ENCODE measurements around the gene FOXJ2. TPM values are rescaled to one million over a fixed set of nuclear protein-coding genes. Genes with fewer than 3 reads are reported as not detected.
A peak's percentile ranks its signal among the peaks of the same experiment; 100 is the strongest.
"Not testable (repeated sequence)": the region's sequence is repeated elsewhere in the genome, so short reads cannot be mapped to it uniquely, and the experiment has no call there.

Gene FOXJ2
- total RNA-seq, 1 experiment from 2014 or later = 8.1 TPM

DNA sequence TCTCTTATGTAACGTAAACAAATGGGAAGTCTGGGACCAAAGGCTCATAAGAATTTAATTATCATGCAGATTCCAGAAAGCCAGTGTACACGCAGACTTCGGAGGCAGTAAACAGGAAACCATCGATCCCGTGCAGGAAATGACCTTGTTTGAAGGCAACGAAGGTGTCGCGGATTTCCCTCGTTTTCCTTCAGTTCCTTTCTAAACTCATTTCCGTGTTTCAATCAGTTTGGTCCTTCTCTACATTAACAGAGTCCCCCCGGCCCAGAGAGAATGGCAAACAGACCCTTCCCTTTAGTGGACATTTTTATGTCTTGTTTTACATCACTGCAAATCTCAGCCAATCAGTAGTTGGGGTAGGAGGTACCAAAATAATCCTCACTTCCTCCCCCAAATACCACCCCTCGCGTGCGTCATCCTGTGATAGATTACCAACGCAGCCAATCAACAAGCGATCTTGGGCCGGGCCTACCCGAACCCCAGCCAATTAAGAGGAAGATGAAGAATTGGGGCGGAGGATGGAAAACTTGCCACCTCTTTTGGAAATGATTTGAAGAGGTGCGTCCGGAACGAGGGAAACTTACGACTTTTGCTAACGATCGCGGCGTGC, 6.1 kb upstream of the FOXJ2 start:
- in situ Hi-C loops (cut with HindIII; ENCODE audit: low sequenced_read_pairs) = no loop called here
- DNase-seq (ENCODE audit: low spot score) = peak; percentile 100

DNA sequence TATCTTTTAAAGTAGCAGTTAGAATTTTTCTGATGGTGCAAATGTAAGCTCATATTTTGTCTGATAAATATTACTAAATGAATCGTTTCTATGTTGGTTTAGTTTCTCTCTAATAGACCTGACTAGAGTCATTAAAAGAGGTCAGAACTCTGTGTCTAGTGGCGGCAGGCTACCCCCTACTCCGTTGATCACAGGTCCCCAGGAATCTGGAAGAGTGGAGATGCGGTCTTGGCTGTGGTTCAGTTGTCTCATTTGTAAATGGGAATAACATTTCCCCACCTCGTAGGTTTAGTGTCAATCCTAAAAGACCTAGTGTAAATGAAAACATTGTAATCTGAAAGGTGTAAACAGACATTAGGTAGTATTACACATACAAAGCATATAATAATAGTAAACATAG, 4.7 kb upstream of the FOXJ2 start:
- no peak for DNase-seq (ENCODE audit: low spot score)
- in situ Hi-C loops (cut with HindIII; ENCODE audit: low sequenced_read_pairs) = no loop called here

- in situ Hi-C loops (cut with HindIII; ENCODE audit: low sequenced_read_pairs) = no loop called here
- no peak for DNase-seq (ENCODE audit: low spot score)
These were observed 4.2 kb upstream of the FOXJ2 start for GRCh38 chr12:8028267-8028666.

- in situ Hi-C loops (cut with HindIII; ENCODE audit: low sequenced_read_pairs) = no loop called here
- DNase-seq (ENCODE audit: low spot score) = no peak
These were observed 2.3 kb upstream of the FOXJ2 start for GRCh38 chr12:8030189-8030588.

DNA sequence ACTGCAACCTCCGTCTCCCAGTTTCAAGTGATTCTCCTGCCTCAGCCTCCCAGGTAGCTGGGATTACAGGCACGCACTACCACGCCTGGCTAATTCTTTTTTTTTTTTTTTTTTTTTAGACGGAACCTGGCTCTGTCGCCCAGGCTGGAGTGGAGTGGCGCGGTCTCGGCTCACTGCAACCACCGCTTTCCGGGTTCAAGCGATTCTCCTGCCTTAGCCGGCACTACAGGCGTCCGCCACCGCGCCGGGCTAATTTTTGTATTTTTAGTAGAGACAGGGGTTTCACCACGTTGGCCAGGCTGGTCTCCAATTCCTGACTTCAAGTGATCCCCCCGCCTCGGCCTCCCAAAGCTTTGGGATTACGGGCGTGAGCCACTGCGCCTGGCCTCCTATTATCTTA, 1.5 kb upstream of the FOXJ2 start:
- in situ Hi-C loops (cut with HindIII; ENCODE audit: low sequenced_read_pairs); DNase-seq (ENCODE audit: low spot score): not testable (repeated sequence)

GRCh38 chr12:8031872-8032241, 659 bp upstream of the FOXJ2 start:
- DNase-seq (ENCODE audit: low spot score) = no peak
- in situ Hi-C loops (cut with HindIII; ENCODE audit: low sequenced_read_pairs) = no loop called here

- in situ Hi-C loops (cut with HindIII; ENCODE audit: low sequenced_read_pairs) = no loop called here
- DNase-seq (ENCODE audit: low spot score) = peak; percentile 73
These were observed 883 bp downstream of the FOXJ2 start for GRCh38 chr12:8033153-8034044.

DNA sequence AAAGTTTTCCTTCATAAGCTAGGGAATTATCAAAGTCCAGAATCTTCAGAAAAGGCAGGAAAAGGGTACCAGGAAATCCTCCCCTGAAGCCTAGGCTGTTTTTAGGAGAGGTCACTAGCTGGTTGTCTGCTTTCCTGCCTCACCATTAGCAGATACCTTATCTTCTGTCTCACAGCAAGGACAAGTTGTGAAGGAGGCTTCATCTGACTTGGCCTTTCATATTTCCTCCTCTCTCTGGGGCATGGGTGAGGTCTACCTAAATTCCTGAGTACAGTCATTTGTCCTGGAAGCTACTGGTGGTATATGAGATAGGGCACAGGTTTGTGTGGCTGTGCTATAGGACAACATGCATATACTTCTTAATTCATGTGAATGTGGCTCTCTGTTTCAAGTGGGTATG, 2.3 kb downstream of the FOXJ2 start:
- in situ Hi-C loops (cut with HindIII; ENCODE audit: low sequenced_read_pairs) = no loop called here
- no peak for DNase-seq (ENCODE audit: low spot score)

DNA sequence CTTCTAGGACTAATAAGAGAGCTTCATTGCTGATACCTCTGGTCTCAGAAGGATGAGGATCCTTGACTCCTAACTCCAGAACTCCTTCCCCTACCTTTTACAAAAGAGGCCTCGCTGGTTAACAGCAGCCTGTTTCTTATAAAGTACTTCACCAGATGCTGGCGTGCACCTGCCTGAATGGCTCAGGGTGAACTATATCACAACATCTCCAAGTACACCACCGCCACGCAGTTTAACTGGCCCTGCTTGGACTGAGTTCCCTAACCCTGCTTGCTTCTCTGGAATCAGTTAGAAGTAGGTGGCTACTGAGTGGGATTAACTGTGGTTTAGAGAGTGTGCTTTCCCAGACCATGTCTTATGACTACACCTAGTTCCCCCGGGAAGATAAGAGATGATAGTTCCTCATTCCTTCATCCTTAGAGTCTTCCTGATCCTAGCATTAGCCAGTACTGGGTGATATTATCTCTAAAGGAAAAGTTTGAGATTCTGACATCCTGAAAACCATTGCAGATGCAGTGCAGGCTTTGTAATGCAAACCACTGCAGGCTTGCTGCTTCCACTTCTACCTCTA, 3.0 kb downstream of the FOXJ2 start:
- in situ Hi-C loops (cut with HindIII; ENCODE audit: low sequenced_read_pairs) = no loop called here

GRCh38 chr12:8036346-8036745, 3.8 kb downstream of the FOXJ2 start:
- in situ Hi-C loops (cut with HindIII; ENCODE audit: low sequenced_read_pairs) = no loop called here

More for the DNA sequence above, 3.0 kb downstream of the FOXJ2 start:
- peak; percentile 18 for DNase-seq (ENCODE audit: low spot score)

GRCh38 chr12:8037046-8037663, 4.6 kb downstream of the FOXJ2 start:
- in situ Hi-C loops (cut with HindIII; ENCODE audit: low sequenced_read_pairs) = no loop called here

More at GRCh38 chr12:8036346-8036745, 3.8 kb downstream of the FOXJ2 start:
- DNase-seq (ENCODE audit: low spot score) = peak; percentile 27

GRCh38 chr12:8037947-8038346, 5.4 kb downstream of the FOXJ2 start:
- no peak for DNase-seq (ENCODE audit: low spot score)
- in situ Hi-C loops (cut with HindIII; ENCODE audit: low sequenced_read_pairs) = no loop called here

More at GRCh38 chr12:8037046-8037663, 4.6 kb downstream of the FOXJ2 start:
- no peak for DNase-seq (ENCODE audit: low spot score)

DNA sequence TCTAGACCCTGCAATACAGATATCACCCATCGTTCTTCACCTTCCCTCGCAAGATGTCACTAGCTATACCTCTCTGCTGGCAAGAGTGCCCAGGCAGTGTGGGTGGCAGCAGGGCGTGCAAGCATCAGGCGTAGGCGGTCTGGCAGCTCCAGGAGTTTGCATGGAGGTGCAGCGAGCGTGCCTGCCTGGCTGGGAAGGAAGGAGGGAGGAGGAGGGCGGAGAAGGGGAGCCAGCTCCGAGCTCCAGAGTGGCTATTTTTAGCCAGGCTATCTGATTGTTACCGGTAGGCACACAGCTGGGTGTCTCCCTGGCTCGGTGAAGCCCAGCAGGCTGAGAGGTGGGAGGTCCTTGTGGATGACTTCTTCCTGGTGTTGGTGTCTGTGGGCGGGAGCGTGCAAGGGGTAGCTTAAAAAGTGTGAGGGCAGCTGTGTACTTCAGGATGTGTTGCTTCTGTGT, 6.2 kb downstream of the FOXJ2 start:
- peak; percentile 88 for DNase-seq (ENCODE audit: low spot score)

GRCh38 chr12:8040791-8041190, 8.3 kb downstream of the FOXJ2 start:
- in situ Hi-C loops (cut with HindIII; ENCODE audit: low sequenced_read_pairs) = no loop called here
- no peak for DNase-seq (ENCODE audit: low spot score)

More for the DNA sequence above, 6.2 kb downstream of the FOXJ2 start:
- in situ Hi-C loops (cut with HindIII; ENCODE audit: low sequenced_read_pairs) = no loop called here

- in situ Hi-C loops (cut with HindIII; ENCODE audit: low sequenced_read_pairs) = no loop called here
- DNase-seq (ENCODE audit: low spot score) = peak; percentile 85
These were observed 13.7 kb downstream of the FOXJ2 start for GRCh38 chr12:8045952-8046944.

GRCh38 chr12:8047842-8048241, 15.3 kb downstream of the FOXJ2 start:
- in situ Hi-C loops (cut with HindIII; ENCODE audit: low sequenced_read_pairs) = no loop called here
- no peak for DNase-seq (ENCODE audit: low spot score)

DNA sequence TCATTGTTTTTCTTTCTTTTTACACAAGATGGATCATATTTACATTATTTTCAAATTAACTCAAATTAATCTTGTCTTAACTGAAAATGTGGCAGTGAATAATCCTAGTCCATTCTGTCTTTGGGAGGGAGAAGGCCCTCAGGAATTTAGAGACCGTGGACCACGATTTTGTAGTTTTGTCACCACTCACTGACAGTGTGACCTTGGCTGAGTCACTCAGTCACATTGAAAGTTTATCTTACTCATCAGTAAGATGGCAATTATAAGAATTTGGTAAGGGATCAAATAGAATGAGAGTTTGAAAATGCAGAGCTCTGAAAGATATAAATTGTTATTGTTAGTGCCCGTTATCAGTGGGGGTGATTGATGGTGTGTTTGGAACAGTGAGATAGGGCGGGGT, 16.4 kb downstream of the FOXJ2 start:
- DNase-seq (ENCODE audit: low spot score) = no peak
- in situ Hi-C loops (cut with HindIII; ENCODE audit: low sequenced_read_pairs) = no loop called here

- in situ Hi-C loops (cut with HindIII; ENCODE audit: low sequenced_read_pairs) = no loop called here
- no peak for DNase-seq (ENCODE audit: low spot score)
These were observed 18.2 kb downstream of the FOXJ2 start for GRCh38 chr12:8050600-8051250.
